Kidney glomerular epithelial cell (primary cell): ENCODE data around the gene CHRNA9.
A peak's percentile ranks its signal among the peaks of the same experiment; 100 is the strongest.

Source experiments
- DNase-seq: peaks from one replicate; lab custom pipeline; 2025; lab: John Stamatoyannopoulos, UW

The CHRNA9 gene

DNA sequence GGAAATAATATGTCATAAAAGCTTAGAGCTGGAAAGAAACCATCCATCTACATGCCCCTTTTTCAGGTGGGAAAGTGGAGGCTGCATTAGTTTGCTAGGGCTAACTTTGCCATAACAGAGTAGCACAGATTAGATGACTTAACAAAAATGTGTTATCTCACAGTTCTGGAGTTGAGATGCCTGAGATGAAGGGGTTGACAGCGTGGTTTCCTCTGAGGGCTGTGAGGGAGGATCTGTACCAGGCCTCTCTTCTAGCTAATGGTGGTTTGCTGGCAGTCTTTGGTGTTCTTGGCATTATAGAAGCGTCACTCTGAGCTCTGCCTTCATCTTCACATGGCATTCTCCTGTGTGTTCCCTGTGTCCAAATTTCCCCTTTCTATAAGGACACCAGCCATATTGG, 2.4 kb downstream of the CHRNA9 start:
- DNase-seq, result no peak

DNA sequence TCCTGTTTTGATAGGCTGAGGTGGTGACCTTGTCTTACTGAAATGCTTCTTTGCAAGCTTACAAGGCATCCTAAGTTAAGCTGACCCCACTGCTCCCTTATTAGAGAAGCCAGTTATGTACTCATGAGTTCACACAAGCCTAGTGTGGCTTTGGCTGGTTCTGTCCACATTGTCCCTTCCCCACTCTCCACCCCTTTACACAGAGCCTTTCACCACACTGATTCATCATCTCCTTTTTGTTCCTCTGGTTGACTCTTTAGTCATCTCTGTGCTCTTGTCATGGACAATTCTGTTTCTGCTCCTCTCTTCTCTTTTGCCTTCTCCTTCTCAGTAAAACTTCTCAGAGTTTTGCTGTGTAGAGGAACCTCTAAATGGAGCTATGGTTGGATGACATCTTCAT, 4.9 kb downstream of the CHRNA9 start:
- DNase-seq, result no peak

DNA sequence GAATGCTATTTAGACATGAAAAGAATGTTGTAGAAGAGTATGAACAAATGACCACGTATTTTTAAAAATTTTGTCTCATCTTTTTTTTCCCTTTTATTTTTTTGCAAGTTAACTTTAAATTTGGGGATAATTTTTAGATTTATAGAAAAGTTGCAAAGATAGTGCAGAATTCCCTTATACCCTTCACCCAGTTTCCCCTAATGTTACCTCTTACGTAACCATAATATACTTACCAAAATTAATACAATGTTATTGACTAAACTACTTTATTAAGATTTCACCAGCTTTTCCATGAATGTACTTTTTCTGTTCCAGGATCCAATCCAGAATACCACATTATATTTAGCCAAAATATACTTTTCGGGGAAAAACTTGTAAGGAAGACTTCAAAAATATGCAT, 12.3 kb downstream of the CHRNA9 start:
- no peak for DNase-seq

DNA sequence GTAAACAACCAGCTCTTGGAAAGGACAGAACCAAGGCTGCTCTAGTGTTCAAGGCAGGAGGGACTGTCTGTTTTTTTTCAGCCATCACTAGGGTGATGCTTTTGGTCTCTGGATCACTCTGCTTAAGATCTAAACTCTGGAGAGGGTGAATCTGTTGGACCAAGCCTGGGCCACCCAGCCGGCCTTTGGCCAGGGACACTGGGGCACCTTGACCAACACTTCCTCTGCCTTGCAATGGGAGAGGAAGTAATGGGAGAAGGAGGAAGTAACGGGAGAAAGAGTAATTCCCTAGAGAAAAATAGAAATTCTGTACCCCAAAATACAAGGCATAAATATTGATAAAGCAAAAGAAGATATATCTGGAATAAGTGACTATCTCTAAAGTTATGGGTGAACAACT, 12.9 kb downstream of the CHRNA9 start:
- DNase-seq, result no peak

DNA sequence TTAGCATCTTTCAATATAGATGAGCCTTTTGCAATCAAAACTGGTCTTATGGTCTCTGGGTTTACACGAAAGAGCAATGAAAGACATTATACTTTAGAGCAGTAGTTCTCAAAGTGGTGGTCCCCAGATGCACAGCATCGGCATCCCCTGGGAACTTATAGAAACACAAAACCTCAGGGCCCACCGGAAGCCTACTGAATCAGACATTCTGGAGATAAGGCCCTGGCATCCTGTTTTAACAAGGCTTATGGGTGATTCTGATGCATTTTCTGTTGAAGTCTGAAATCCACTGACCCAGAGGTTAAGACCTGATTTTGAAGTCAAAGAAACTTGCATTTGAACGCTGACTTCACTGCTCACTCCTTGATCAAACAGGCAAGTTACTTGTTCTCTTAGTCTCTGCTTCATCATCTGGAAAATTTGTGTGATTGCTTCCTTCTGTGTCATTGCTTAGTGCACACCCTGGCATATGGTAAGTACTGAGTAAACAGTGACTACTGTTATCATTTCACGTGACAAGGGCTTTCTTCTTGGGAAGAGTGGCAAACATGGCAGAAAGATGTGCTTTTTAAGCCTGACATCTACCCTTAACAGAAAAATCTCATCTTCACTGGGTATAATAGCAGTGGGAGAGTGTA, 14.5 kb downstream of the CHRNA9 start:
- peak; percentile 38 for DNase-seq

DNA sequence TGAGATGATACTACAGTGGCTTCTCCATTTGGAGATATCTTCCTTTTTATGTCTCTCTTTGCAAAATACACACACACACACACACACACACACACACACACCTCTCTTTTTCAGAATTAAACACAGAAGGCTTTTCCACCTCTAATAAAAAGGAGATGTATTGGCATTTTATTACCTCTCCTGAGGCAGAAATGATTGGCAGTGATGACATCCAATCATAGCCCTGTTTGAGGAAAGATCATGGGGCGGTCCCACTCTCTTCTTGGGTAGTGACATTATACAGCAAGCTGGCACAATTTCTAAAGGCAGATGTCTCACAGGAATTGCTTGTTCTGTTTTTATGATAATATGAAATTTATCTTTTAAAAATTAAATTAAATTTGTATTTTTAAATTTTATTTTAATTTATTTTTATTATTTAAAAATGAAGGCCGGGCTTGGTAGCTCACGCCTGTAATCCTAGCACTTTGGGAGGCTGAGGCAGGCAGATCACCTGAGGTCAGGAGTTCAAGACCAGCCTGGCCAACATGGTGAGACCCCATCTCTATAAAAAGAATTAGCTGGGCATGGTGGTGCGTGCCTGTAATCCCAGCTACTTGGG, 15.6 kb downstream of the CHRNA9 start:
- DNase-seq, result no peak

DNA sequence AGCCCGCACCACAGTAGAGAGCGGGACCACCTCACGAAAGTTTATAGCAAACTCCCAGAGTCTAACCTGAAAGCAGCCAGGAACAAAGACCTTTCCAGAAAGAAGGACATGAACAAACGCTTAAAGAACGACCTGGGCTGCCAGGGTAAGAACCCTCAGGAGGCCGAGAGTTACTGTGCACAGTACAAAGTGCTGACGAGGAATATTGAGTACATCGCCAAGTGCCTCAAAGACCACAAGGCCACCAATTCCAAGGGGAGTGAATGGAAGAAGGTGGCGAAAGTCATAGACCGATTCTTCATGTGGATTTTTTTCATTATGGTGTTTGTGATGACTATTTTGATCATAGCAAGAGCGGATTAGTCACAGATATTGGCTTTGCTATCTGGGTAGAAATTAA, 19.0 kb downstream of the CHRNA9 start:
- no peak for DNase-seq

DNA sequence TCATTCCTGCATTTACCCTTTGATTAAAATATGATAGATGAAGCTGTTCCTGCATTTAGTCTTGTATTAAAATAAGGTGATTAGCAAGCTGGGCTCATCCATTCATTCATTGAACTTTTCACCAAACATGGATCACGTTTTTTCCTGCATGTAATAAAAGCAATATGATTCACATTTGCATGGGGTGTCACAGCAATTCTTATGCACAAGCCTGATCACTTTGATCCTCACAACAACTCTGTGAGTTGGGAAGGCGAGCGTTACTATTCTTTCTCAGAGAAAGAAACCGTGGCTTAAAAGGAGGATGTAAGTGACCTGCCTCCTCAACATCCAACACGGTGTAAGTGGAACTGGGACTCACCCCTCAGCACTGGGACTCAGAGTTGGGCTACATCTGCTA, 20.0 kb downstream of the CHRNA9 start:
- DNase-seq, result no peak

DNA sequence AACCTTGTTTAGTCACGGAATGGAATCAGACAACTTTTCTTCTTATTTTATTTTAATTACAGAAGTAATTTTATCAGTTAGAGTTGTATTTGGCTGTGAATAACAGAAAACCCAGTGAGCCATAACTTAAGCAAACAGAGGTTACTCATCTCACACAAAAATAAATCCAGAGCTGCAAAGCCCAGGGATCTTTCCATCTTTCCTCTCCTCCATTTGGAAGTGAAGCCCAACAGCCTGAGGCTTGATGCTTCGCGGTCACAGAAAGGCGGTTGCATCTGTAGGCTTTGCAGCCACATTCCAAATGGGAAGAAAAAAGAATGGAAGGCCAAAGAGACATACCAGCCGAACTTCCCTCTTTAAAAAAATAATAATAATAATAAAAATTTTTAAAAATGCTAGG, 22.6 kb downstream of the CHRNA9 start:
- DNase-seq, result peak; percentile 32

DNA sequence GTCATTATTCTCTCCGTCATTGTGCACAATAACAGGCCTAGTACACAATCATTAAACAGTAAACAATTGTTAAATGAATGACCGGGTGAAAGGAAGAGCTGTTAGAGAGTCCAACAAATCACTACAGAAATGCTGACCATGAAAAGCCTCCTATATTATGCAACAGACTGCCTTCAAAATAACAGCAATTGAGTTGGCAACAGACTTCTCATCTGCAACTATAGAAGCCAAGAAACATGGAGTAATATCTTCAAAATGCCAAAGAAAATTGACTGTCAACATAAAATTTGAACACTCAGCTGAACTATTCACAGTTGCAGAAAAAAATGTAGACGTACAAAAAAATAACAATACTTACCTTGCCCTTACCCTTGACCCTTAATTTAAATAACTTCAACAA, 26.2 kb downstream of the CHRNA9 start:
- no peak for DNase-seq

DNA sequence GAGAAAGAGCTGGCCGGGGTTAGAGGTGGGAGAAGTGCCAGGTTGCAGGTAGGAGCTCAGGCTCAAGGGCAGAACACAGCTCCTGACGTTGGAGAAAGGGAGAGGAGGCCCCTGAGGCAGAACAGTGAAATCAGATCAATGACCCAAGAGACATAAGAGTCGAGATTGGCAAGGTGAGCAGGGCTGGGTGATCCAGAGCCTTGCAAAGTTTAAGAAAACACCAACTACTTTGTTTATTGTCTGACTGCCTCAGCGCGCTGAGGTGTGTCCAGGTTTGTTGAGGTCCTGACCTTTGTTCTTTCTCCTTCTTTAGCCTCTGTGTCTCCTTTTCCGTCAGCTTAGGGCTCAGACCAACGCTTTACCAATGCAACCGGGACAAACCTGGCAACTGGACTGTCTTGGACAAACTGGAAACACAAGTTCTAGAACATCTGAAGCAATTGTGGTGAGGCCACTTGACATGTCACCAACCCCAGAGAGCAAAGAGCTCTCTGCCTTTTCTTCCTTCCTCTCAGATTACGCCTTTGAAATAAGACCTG, 28.3 kb downstream of the CHRNA9 start:
- DNase-seq, result no peak

DNA sequence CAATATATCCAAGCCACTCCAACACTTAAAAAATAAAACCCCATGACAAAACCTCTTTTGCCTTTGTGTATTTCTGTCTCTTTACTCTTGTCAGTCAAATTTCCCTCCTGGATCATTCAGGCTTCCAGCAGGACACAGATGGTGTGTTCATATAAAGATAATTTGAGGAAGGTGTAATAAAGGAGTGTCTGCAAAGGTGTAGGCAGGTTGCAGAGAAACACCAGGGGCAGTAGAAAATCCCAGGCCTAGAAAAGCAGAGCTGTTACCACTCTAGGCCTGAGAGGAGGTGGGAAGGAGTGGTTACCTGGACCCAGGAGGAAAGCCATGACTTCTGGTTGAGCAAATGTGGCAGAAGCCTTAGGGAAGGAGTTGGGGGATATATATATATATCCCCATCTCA, 28.8 kb downstream of the CHRNA9 start:
- DNase-seq, result no peak

DNA sequence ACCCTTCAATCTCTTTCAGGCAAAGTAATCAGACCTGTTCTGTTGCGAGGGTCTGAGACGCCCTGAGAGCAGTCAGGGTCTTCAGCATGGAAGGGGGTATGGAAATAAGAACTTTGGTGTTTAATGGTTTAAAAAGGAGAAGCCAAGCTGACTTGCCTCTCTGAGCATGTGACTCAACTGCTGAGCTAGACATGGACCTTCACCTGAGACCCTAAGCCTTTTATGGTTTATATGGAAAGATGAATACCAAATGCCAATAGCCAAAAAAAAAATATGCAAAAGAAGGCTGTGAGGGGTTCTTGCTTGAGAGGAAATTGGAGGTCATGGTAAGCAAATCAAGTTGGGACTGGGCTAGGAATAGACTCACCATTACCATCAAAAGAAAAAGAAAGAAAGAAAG, 30.6 kb downstream of the CHRNA9 start:
- DNase-seq, result no peak

DNA sequence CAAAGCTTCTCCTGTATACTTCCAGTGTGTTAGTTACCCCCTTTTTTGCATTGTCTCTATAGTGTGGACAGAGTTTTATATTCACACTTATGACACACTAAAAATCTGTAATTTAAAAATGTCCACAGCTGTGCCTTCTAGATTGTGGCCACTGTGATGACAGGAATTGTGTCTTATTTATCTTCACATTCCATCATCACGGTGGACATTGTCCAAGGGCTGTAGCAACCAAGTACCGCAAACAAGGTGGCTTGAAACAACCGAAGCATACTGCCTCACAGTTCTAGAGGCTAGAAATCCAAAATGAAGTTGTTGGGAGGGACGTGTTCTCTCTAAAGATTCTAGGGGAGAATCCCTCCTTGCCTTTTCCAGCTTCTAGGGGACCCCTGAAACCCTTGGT, 32.3 kb downstream of the CHRNA9 start:
- no peak for DNase-seq

DNA sequence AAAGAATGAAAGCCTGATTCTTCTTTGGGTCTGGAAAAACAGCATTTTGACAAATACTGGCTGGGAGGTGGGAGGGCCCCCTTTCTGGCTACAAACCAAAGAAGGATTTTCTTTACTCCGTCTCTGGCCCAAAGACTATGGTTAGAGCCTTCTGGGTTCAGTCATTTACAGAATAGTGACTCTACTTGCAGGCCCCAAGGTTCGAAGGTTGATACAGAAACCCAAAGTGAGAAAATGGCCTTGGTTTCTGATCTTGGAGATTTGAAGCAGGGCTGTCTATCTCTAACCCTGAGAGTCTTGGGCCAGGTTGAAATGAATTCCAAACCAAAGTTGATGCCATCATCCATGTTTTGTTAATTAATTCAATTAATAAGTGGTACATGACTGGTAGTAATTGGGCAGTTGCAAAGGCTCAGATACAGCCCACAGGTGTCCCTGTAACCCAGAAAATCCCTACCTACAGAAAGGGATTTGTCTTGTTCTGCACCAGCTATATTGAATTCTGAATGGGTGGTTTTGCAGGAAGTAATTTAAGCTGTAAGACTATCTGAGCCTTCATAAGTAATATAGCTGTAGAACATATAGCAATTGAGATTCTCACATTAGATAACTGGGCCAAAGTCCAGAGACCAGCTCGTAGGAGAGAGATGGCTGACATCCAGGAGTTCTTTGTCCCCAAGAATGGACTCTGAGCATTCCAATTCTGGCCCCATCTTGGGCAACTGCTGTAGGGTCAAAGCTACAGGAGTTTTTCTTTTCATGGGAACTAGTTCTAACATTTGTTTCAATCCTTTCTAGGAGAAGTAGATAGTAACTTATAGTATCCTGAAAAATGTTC, 34.5 kb downstream of the CHRNA9 start:
- no peak for DNase-seq

DNA sequence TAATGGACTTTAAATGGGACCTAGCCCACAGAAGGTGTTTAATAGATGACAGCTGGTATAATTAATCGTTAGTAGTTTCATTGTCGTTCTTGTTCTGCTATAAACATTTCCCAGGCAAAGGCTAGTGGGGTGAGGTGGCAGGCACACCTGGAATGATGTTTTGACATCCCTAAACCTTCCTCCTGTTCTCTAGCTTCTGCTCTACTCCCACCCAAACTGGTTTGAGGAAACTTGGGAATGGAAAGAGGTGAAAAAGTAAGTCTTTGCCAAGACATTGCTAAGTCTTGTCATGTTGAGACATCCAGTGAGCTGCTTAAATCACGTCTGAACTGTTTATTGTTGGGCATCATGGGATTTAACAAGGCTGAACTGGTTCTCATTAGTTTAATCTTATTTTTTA, 37.5 kb downstream of the CHRNA9 start:
- no peak for DNase-seq

DNA sequence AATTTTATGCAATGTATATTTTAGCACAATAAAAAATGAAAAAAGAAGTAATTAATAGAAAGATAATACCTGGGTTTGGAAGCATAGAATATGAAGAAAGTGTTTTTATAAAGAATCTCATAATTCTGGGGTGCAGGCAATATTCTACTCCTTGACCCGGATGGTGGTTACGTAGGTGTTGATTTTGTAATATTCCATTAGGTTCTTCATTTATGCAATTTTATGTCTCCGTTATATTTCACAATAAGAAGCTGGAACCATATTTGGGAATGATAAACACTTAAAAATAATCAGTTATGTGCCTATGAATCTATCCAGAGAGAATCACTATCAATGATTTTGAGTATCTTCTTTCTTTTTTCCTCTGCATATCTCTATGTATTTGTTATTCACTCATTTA, 38.5 kb downstream of the CHRNA9 start:
- DNase-seq, result no peak

DNA sequence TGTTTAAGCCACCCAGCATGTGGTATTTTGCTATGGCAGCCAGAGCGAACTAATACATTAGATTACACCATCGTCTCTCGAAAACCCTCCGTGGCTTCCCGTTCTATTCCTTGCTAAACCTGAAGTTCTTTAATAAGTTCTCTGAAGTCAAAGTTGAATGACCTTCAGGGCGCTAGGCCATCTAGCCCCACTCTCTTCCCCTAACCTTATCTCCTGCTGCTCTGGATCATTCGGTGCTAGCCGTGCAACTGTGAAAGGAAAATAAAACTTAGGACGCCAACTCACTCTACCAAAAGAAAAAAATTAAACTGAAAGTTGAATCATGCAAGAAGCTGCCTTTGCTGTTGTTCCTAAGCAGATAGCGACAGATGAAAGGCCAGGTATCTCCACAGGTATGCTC, 40.0 kb downstream of the CHRNA9 start:
- DNase-seq, result no peak

DNA sequence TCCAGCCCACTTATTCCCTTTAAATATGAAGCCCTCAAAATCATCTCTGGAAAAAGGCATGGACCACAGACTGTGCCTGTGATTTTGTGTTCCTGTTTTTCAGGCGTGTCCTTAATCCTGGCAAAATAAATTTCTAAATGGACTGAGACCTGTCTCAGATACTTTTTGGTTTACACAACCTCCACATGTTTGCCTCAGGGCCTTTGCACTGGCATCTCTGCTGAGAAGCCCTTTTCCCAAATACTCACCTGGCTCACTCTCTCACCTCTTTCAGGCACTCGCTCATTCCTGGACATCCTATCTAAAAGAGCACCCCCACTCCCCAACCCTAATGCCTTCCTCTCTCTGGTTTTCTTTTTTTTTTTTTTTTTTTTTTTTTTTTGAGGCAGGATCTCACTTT, 40.5 kb downstream of the CHRNA9 start:
- no peak for DNase-seq

DNA sequence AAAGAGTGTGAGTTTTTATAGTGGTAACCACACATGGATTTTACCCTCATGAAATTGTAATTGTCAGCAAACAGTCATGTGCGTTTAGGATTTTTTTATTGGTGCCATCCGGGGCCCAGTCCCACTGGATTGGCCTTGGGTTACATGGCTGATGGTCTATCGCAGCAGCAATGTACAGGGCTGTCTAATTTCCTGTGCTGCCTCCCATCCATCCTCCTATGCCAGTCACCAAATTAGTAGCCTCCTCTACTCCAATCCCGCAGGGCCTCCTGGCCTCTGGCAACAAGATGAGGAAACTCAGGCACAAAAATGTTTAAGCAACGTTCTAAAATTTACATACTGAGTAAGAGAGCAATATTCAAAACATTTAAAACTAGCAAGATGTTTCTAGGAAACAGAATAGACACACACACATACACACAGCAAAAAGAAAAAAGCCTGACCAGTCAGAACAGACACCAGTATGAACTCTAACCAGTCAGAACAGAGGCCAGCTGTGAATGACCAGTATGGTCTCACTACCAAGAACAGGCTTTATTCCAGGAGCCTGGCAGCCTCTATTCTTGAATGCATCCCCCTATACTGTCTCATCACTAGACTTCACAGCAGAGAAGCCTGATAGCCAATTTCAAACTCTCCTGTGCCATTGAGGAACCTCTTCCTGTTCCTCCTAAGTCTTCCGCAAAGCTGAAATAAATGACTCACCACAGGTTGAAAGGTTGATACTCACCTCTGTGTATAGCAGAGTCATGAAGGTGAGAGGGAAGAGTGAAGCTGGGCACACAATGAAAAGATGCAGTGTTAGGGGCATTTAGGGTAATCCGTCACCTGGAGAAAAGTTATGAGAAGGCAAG, 42.6 kb downstream of the CHRNA9 start:
- DNase-seq, result no peak

DNA sequence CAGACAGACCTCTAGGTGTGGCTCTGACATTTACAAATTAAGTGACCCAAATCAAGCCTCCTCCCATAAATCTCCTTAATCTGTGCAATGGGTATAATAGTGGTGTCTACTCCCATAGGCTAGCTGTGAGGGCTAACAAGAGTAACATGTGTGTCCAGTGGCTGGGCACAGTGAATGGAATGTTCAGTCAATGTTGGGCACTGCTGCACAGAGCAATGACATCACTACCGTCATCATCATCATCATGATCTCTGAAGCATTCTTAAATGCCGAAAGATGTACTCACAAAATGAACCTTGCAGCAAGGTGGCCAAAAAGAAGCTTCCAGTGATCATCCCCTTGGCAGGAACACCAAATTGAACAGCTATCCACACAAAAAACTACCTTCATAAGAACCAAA, 43.5 kb downstream of the CHRNA9 start:
- DNase-seq, result no peak

DNA sequence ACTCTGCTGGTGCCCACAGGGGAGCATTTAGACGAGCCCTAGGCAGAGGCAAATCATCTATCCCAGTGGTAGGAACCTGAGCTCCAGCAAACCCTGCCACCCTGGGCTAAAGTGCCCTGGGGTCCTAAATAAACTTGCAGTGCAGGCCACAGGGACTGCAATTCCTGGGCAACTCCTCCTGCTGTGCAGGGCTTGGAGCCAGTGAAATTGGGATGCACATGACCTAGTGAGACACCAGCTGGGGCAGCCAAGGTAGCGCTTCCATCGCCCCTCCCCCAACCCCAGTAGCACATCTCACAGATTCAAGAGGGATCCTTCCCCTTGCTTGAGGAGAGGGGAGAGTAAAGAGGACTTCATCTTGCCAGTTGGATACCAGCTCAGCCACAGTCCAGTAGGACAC, 44.1 kb downstream of the CHRNA9 start:
- DNase-seq, result no peak
